Testis (tissue), 3 donors: ENCODE data around the gene HAPLN2. TPM values are rescaled to one million over a fixed set of nuclear protein-coding genes. Genes with fewer than 3 reads are reported as not detected.

Experiments used
- DNase-seq: peaks from one replicate; pipeline ENCODE4 v3.0.0-alpha.2; 2019
- H3K27ac ChIP-seq, 2 donors: fragments of 200-600 bp; sonication (generic); one replicate each; pipeline ENCODE4 v1.5.1; 2019
- H3K27me3 ChIP-seq: fragments of 200-600 bp; sonication (generic); one replicate; pipeline ENCODE4 v1.5.1; 2019
- H3K36me3 ChIP-seq: fragments of 200-600 bp; sonication (generic); one replicate; pipeline ENCODE4 v1.5.1; 2017; ENCODE audit warnings: low read depth; ENCODE audit errors: missing control alignments
- H3K4me1 ChIP-seq: fragments of 200-600 bp; sonication (generic); one replicate; pipeline ENCODE4 v1.5.1; 2019
- H3K4me3 ChIP-seq, 2 donors: fragments of 200-600 bp; sonication (generic); one replicate each; pipeline ENCODE4 v1.5.1; 2017 to 2019
- H3K9me3 ChIP-seq: fragments of 200-600 bp; sonication (generic); one replicate; pipeline ENCODE4 v1.5.1; 2017
- POLR2A ChIP-seq: fragments of 450-650 bp; IDR thresholded peaks from one replicate; pipeline ENCODE4 v1.6.1; 2017; ENCODE audit warnings: antibody characterized with exemption, mild to moderate bottlenecking, moderate library complexity
- WGBS, 2 donors: methylation state at CpG; one replicate each; pipeline ENCODE4 v1.1.5; 2018; 5-methylcytosine and 5-hydroxymethylcytosine counted together
- intact Hi-C: fragments of 100-400 bp; cut with DNase I; formaldehyde crosslinking; loops from one replicate; pipeline ENCODE4 v1.15.1; 2023; ENCODE audit warnings: low total_unique reads
- polyA plus RNA-seq: library from polyadenylated mRNA; stranded (reverse); fragments of 350-450 nt; fragmentation: Illumina TruSeq; extraction: RNeasy Lipid Tissue Mini Kit (QIAGEN cat#74804); gene quantifications from one replicate; pipeline ENCODE4 v1.2.3, GENCODE V29; 2014; ENCODE audit warnings: low read depth, low replicate concordance; ENCODE audit not compliant: insufficient read depth
- total RNA-seq, 2 donors: library from RNA; depleted of rRNA; stranded (reverse); fragments of >200 nt; gene quantifications; one replicate each; pipeline ENCODE4 v1.2.3, GENCODE V29; 2016
- TF ChIP-seq, protein P1 (sequence below), 3 experiments: fragments of 450-650 bp in 2 of 3; fragments of 200-600 bp in 1 of 3; sonication (generic) in 1 of 3; IDR thresholded peaks; one replicate each; pipeline ENCODE4 v1.5.1; 2016 to 2019; ENCODE audit warnings: antibody characterized with exemption in 3 of 3, mild to moderate bottlenecking in 2 of 3, moderate library complexity in 1 of 3

HAPLN2 gene
- total and polyA plus RNA-seq, 3 donors from 2014 or later: 1.5 to 6.0 (median 5.5) TPM

DNA sequence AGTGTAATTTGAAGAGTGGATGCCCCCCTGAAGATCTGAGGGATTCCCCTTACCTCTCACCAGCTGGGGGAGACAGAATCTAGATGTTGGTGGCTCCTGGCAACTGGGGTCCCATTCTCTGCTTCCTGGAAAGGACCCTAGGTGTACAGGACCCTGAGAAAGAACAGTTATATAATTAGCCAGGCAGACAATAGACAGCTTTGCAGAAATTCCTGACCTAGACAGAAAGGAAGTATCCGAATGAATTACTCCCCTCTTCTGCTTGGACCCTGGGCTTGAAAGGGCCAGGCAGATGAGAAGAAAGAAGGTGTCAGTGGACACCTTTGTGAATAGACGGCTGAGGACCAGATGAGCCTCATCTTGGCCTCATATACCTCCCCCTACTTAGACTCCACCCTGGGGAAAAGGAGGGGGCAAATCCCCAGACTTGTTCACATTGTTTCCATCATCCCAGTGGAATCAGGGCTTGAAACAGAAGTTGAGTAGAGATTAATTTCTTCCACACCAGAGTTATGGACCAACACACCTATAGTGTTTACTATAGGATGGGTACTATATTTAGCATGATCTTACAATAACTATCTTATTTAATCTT lies 45.1 kb upstream of the HAPLN2 start:
- intact Hi-C loops: no loop called here
- peaks cover 12% of the 10 kb centered on the region for H3K4me1 ChIP-seq
- WGBS, 2 donors: 36 to 59% methylated on average over 2 of the region's 2 CpGs
- H3K27me3 ChIP-seq: no peaks in the 10 kb centered on the region
- TF ChIP-seq, protein P1, sequence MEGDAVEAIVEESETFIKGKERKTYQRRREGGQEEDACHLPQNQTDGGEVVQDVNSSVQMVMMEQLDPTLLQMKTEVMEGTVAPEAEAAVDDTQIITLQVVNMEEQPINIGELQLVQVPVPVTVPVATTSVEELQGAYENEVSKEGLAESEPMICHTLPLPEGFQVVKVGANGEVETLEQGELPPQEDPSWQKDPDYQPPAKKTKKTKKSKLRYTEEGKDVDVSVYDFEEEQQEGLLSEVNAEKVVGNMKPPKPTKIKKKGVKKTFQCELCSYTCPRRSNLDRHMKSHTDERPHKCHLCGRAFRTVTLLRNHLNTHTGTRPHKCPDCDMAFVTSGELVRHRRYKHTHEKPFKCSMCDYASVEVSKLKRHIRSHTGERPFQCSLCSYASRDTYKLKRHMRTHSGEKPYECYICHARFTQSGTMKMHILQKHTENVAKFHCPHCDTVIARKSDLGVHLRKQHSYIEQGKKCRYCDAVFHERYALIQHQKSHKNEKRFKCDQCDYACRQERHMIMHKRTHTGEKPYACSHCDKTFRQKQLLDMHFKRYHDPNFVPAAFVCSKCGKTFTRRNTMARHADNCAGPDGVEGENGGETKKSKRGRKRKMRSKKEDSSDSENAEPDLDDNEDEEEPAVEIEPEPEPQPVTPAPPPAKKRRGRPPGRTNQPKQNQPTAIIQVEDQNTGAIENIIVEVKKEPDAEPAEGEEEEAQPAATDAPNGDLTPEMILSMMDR (IDR thresholded peaks at IDR 0.05): no peak
- no peak for TF ChIP-seq POLR2A
- no peak overlapping the region for H3K4me3 ChIP-seq
- no peak overlapping the region for H3K27ac ChIP-seq
- no peaks in the 10 kb centered on the region for H3K36me3 ChIP-seq
- DNase-seq: no peak
- H3K9me3 ChIP-seq: no peaks in the 10 kb centered on the region

DNA sequence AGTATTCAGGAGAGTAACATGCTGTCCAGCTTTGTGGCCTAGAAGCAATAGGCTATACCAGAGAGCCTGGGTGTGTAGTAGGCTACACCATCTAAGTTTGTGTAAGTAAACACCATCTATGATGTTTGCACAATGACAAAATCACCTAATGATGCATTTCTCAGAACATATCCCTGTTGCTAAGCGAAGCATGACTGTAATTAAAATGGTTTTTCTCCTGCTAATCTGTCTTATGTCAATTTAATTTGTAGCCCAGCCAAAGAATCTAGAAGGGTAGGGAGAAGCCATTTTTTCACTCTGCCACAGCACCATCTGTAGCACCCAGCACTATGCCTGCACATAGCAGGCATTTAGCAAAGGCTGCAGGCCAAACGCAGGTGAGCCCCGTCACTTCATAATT lies 41.7 kb upstream of the HAPLN2 start:
- no peaks in the 10 kb centered on the region for H3K9me3 ChIP-seq
- 90% methylated on average over 3 of the region's 3 CpGs for WGBS, 2 donors
- H3K4me3 ChIP-seq: no peak overlapping the region
- no peak overlapping the region for H3K27ac ChIP-seq
- no peaks in the 10 kb centered on the region for H3K36me3 ChIP-seq
- TF ChIP-seq, protein P1 (IDR thresholded peaks at IDR 0.05): no peak
- no peak for TF ChIP-seq POLR2A
- intact Hi-C loops: no loop called here
- peaks cover 4% of the 10 kb centered on the region for H3K4me1 ChIP-seq
- DNase-seq: no peak
- no peaks in the 10 kb centered on the region for H3K27me3 ChIP-seq

DNA sequence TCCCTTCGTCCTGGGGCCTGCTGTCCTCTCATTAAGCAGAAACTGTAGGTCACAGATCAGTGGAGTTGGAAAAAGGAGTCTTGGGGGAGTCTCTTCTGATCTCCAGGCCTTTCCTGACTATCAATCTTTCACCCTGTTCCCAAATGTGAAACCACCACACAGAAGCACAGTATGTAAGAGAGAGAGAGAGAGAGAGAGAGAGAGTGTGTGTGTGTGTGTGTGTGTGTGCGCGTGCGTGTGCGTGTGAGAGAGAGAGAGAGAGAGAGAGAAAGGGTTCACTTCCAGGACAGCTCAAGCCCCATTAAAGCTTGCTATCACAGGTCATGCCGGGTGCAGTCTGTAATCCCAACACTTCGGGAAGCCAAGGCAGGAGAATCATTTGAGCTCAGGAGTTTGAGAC lies 41.2 kb upstream of the HAPLN2 start:
- Histone ChIP-seq H3K9me3 (no peaks in the 10 kb centered on the region), H3K27ac (no peak overlapping the region), H3K36me3 (no peaks in the 10 kb centered on the region), H3K4me1 (no peaks in the 10 kb centered on the region), H3K27me3 (no peaks in the 10 kb centered on the region), H3K4me3 (no peak overlapping the region)
- WGBS, 2 donors: 50 to 54% methylated on average over 7 of the region's 7 CpGs
- TF ChIP-seq, protein P1 (IDR thresholded peaks at IDR 0.05): no peak
- no peak for TF ChIP-seq POLR2A
- intact Hi-C loops: no loop called here
- no peak for DNase-seq

- TF ChIP-seq, protein P1 (IDR thresholded peaks at IDR 0.05): no peak
- TF ChIP-seq POLR2A: no peak
- 87 to 89% methylated on average over 5 of the region's 5 CpGs for WGBS, 2 donors
- Histone ChIP-seq H3K4me3 (no peak within 1 kb of the TSS), H3K27ac (no peak within 1 kb of the TSS), H3K4me1 (no peaks in the 10 kb centered on the region), H3K27me3 (no peaks in the 10 kb centered on the region), H3K36me3 (no peaks in the 10 kb centered on the region), H3K9me3 (no peaks in the 10 kb centered on the region)
- intact Hi-C loops: no loop called here
- DNase-seq: no peak
Observed at GRCh38 chr1:156579472-156579871, 39.7 kb upstream of the HAPLN2 start, which contains the start of gene TTC24. TSS of gene TTC24 (plus strand) at chr1:156579723. CDS start at chr1:156581365, 1,642 bp downstream.
